ENCODE results near the gene VPS36. TPM values are rescaled to one million over a fixed set of nuclear protein-coding genes. Genes with fewer than 3 reads are reported as not detected.

VPS36 gene
- total and polyA plus RNA-seq, 9 of the 15 experiments (the other 6 are each of a cell fraction or from before 2014, with no cell fraction given) = 8.4 to 30.6 (median 23.7) TPM

DNA sequence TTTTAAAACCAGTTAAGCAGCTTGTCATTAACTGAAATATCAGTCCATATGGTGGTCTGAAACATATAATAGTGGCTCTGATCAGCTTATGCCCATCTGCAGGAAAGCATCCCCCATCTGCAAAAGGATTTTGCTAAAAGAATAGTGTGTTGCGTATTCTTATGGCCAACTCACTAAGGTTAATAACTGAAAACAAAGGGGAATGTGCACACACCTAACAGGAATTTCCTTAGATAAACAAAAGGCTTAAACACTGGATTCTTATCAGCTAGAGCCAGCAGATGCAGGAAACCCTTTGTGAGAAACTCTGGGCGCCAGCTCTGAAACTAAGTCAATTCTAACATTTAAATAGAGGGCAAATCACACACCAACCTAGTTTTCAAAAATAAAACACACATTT lies 22.1 kb downstream of the VPS36 start:
- no peak overlapping the region for H3K9ac ChIP-seq (ENCODE audit: insufficient read depth in 1 of 2, low read depth in 2 of 2, low read length in 2 of 2)
- ATAC-seq (peak; percentile 38; the same call in 2 of the 3 replicates), DNase-seq (ENCODE audit: extremely low read depth in 1 of 4, low spot score in 3 of 4) (peak in 2 of 4 experiments; percentile 9 to 16), FAIRE-seq (no peak)
- no peak overlapping the region for H3K4me3 ChIP-seq
- no peaks in the 10 kb centered on the region for H3K9me1 ChIP-seq (ENCODE audit: control insufficient read depth, insufficient read depth, low read length)
- no peak overlapping the region for H2AFZ ChIP-seq (ENCODE audit: low read depth, low read length)
- peaks cover 0 to 5% of the 10 kb centered on the region in 2 experiments; a peak in 2 of 5 replicates for H3K4me1 ChIP-seq (replicated peaks in 1 of 2; ENCODE audit: control insufficient read depth in 2 of 2, insufficient read depth in 2 of 2, low read length in 2 of 2)
- peaks cover 49% of the 10 kb centered on the region; the same call in 1 of the 3 replicates for H3K36me3 ChIP-seq (ENCODE audit: control insufficient read depth, insufficient read depth, low read length)
- 48% methylated on average over 2 of the region's 2 CpGs for WGBS (ENCODE audit: insufficient coverage, low coverage, missing lambda C conversion rate)
- POLR2A ChIA-PET = interaction anchor here (0.8 to 1.0 kb wide), 3 partner anchors 9 to 20 kb away, joined by 3 to 4 read pairs (median 3); no protein-coding TSS in a partner anchor
- intact Hi-C loops (cut with micrococcal nuclease) = no loop called here
- CTCF ChIA-PET (ENCODE audit: low intra/inter-chr PET ratio) = no interaction called here
- H3K4me2 ChIP-seq (ENCODE audit: insufficient read depth, low read length) = no peak overlapping the region; the same call in 1 of the 2 replicates
- H3K9me3 ChIP-seq (replicated peaks; ENCODE audit: control insufficient read depth, insufficient read depth, low read depth, low read length) = no peaks in the 10 kb centered on the region
- H4K20me1 ChIP-seq (replicated peaks; ENCODE audit: control insufficient read depth, insufficient read depth, low read length) = no peaks in the 10 kb centered on the region
- no peaks in the 10 kb centered on the region for H3K79me2 ChIP-seq (ENCODE audit: control insufficient read depth, insufficient read depth, low read length)
- TF ChIP-seq ARID1B (IDR thresholded peaks at IDR 0.05) (peak; percentile 31; the same call in 1 of the 2 replicates), CBFA2T3 (IDR thresholded peaks at IDR 0.05) (0 out of 2 replicates have a peak, but pooled peaks have one; percentile 30), SOX6 (IDR thresholded peaks at IDR 0.05) (peak; percentile 55)
- TF ChIP-seq, protein P1, sequence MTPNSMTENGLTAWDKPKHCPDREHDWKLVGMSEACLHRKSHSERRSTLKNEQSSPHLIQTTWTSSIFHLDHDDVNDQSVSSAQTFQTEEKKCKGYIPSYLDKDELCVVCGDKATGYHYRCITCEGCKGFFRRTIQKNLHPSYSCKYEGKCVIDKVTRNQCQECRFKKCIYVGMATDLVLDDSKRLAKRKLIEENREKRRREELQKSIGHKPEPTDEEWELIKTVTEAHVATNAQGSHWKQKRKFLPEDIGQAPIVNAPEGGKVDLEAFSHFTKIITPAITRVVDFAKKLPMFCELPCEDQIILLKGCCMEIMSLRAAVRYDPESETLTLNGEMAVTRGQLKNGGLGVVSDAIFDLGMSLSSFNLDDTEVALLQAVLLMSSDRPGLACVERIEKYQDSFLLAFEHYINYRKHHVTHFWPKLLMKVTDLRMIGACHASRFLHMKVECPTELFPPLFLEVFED (CRISPR knock-in tag; conservative IDR thresholded peaks at IDR 0.05) = no peak
- no TSS peak for BruUV-seq (replicated peaks)
- in situ Hi-C loops (cut with MboI) = no loop called here
- H3K27me3 ChIP-seq (ENCODE audit: control insufficient read depth in 2 of 2, insufficient read depth in 2 of 2, low read length in 2 of 2) = no peaks in the 10 kb centered on the region
- H3K27ac ChIP-seq (ENCODE audit: extremely low read depth, low read depth, low read length) = no peak overlapping the region

DNA sequence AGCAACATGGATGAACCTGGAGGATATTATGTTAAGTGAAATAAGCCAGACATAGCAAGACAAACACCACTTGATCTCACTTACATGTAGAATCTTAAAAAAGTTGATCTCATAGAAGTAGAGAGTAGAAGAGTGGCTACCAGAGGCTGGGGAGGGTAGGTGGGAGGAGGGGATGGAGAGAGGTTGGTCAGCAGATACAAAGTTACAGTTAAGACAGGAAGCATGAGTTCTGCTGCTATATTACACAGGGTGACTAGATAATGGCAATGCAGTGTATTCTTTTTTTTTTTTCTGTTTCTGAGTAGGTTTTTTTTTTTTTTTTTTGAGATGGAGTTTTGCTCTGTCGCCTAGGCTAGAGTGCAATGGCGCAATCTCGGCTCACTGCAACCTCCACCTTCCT lies 29.2 kb downstream of the VPS36 start:
- Histone ChIP-seq H3K79me2 (ENCODE audit: control insufficient read depth, insufficient read depth, low read length) (no peaks in the 10 kb centered on the region), H4K20me1 (replicated peaks; ENCODE audit: control insufficient read depth, insufficient read depth, low read length) (no peaks in the 10 kb centered on the region), H3K36me3 (ENCODE audit: control insufficient read depth, insufficient read depth, low read length) (peaks cover 50% of the 10 kb centered on the region; the same call in 1 of the 3 replicates), H3K9me3 (replicated peaks; ENCODE audit: control insufficient read depth, insufficient read depth, low read depth, low read length) (no peaks in the 10 kb centered on the region), H3K27ac (ENCODE audit: extremely low read depth, low read depth, low read length) (no peak overlapping the region), H3K4me1 (replicated peaks in 1 of 2; ENCODE audit: control insufficient read depth in 2 of 2, insufficient read depth in 2 of 2, low read length in 2 of 2) (no peaks in the 10 kb centered on the region), H3K27me3 (ENCODE audit: control insufficient read depth in 2 of 2, insufficient read depth in 2 of 2, low read length in 2 of 2) (no peaks in the 10 kb centered on the region), H3K9me1 (ENCODE audit: control insufficient read depth, insufficient read depth, low read length) (no peaks in the 10 kb centered on the region), H3K4me2 (ENCODE audit: insufficient read depth, low read length) (no peak overlapping the region), H3K4me3 (no peak overlapping the region), H3K9ac (ENCODE audit: insufficient read depth in 1 of 2, low read depth in 2 of 2, low read length in 2 of 2) (no peak overlapping the region), H2AFZ (ENCODE audit: low read depth, low read length) (no peak overlapping the region)
- no TSS peak for BruUV-seq (replicated peaks)
- in situ Hi-C loops (cut with MboI) (no loop called here), intact Hi-C loops (cut with micrococcal nuclease) (no loop called here)
- CTCF ChIA-PET (ENCODE audit: low intra/inter-chr PET ratio) = no interaction called here
- no peak for ATAC-seq
- POLR2A ChIA-PET = interaction anchor here (1.9 kb wide), 1 partner anchor 14 kb away, joined by 4 read pairs; no protein-coding TSS in a partner anchor
- no CpG with 5 or more reads among the region's 3 CpGs for WGBS (ENCODE audit: insufficient coverage, low coverage, missing lambda C conversion rate)
- DNase-seq (ENCODE audit: extremely low read depth in 1 of 4, low spot score in 3 of 4) = no peak
- FAIRE-seq = no peak
- TF ChIP-seq ZNF232 (CRISPR knock-in tag; IDR thresholded peaks at IDR 0.05) (no peak), KDM5B (IDR thresholded peaks at IDR 0.05; ENCODE audit: insufficient replicate concordance, low read depth, low read length) (no peak), SMARCA5 (IDR thresholded peaks at IDR 0.05) (no peak), YBX1 (IDR thresholded peaks at IDR 0.05) (no peak)
